HEK293 (cell line): ENCODE measurements around the gene PTRH2.
A peak's percentile ranks its signal among the peaks of the same experiment; 100 is the strongest.

ENCODE experiments used
- CTCF ChIA-PET: fragments of 350-600 bp; formaldehyde crosslinking; extraction: SDS; loops from one replicate; lab custom pipeline; 2021; ENCODE audit warnings: antibody characterized with exemption; lab: Yijun Ruan, JAX
- POLR2A ChIA-PET: fragments of 300-600 bp; formaldehyde crosslinking; extraction: SDS; loops from one replicate; lab custom pipeline; 2020; ENCODE audit warnings: antibody characterized with exemption, inconsistent platforms; lab: Yijun Ruan, JAX
- H3K27ac ChIP-seq: fragments of 200-500 bp; sonication (Bioruptor generic); 2 replicates; pipeline ENCODE4 v1.5.1; 2014; ENCODE audit warnings: low read depth, low read length, control low read depth, inconsistent platforms; ENCODE audit errors: extremely low read depth
- H3K36me3 ChIP-seq, 2 experiments: fragments of 200-500 bp in 1 of 2; sonication (Bioruptor generic) in 1 of 2; 1 replicate in 1 of 2; 2 replicates in 1 of 2; pipeline ENCODE4 v1.5.1; 2014 to 2017; ENCODE audit warnings: inconsistent platforms in 2 of 2, low read length in 2 of 2; ENCODE audit not compliant: control insufficient read depth in 2 of 2, insufficient read depth in 1 of 2
- H3K4me1 ChIP-seq: fragments of 200-500 bp; sonication (Bioruptor generic); 2 replicates; pipeline ENCODE4 v1.5.1; 2014; ENCODE audit warnings: mild to moderate bottlenecking, low read length, inconsistent platforms; ENCODE audit not compliant: control insufficient read depth, insufficient read depth
- H3K4me3 ChIP-seq: 2 replicates; pipeline ENCODE4 v1.5.1; 2011; ENCODE audit warnings: low read depth, mild to moderate bottlenecking, control low read depth, low read length, moderate library complexity
- H3K9me3 ChIP-seq: fragments of 200-500 bp; sonication (Bioruptor generic); 2 replicates; pipeline ENCODE4 v1.5.1; 2014; ENCODE audit warnings: low read depth, low read length, inconsistent platforms; ENCODE audit not compliant: control insufficient read depth, insufficient read depth
- EGR2 ChIP-seq: fragments of 450-650 bp; formaldehyde crosslinking; IDR thresholded peaks from 2 replicates; pipeline ENCODE4 v1.5.1; 2016; ENCODE audit warnings: low read depth, missing biosample characterization, missing genetic modification characterization
- KLF16 ChIP-seq: fragments of 450-650 bp; formaldehyde crosslinking; IDR thresholded peaks from 2 replicates; pipeline ENCODE4 v1.5.1; 2017; ENCODE audit warnings: missing biosample characterization, missing genetic modification characterization
- KLF9 ChIP-seq: fragments of 450-650 bp; formaldehyde crosslinking; IDR thresholded peaks from 2 replicates; pipeline ENCODE4 v1.5.1; 2016; ENCODE audit warnings: missing biosample characterization, missing genetic modification characterization, low read depth
- WT1 ChIP-seq: fragments of 450-650 bp; formaldehyde crosslinking; IDR thresholded peaks from 2 replicates; pipeline ENCODE4 v1.5.1; 2016; ENCODE audit warnings: missing biosample characterization, missing genetic modification characterization
- ZBTB10 ChIP-seq: fragments of 450-650 bp; formaldehyde crosslinking; IDR thresholded peaks from 2 replicates; pipeline ENCODE4 v1.5.1; 2016; ENCODE audit warnings: missing biosample characterization, missing genetic modification characterization
- ZBTB17 ChIP-seq: fragments of 450-650 bp; formaldehyde crosslinking; IDR thresholded peaks from 2 replicates; pipeline ENCODE4 v1.5.1; 2016; ENCODE audit warnings: missing biosample characterization, missing genetic modification characterization
- ZNF114 ChIP-seq: fragments of 450-650 bp; formaldehyde crosslinking; IDR thresholded peaks from 2 replicates; pipeline ENCODE4 v1.5.0; 2017; ENCODE audit warnings: missing biosample characterization, missing genetic modification characterization
- ZNF248 ChIP-seq: fragments of 450-650 bp; formaldehyde crosslinking; IDR thresholded peaks from 2 replicates; pipeline ENCODE4 v1.5.1; 2017; ENCODE audit warnings: missing biosample characterization, missing genetic modification characterization
- ZNF391 ChIP-seq: fragments of 450-650 bp; formaldehyde crosslinking; IDR thresholded peaks from 2 replicates; pipeline ENCODE4 v1.5.1; 2016; ENCODE audit warnings: low read depth, missing biosample characterization, missing genetic modification characterization, borderline replicate concordance
- ZNF433 ChIP-seq: fragments of 450-650 bp; formaldehyde crosslinking; IDR thresholded peaks from 2 replicates; pipeline ENCODE4 v1.5.1; 2016; ENCODE audit warnings: missing biosample characterization, missing genetic modification characterization, low read depth
- ZNF654 ChIP-seq: fragments of 450-650 bp; formaldehyde crosslinking; IDR thresholded peaks from 2 replicates; pipeline ENCODE4 v1.5.1; 2016; ENCODE audit warnings: low read depth, missing biosample characterization, missing genetic modification characterization
- ZNF660 ChIP-seq: fragments of 450-650 bp; IDR thresholded peaks from 2 replicates; pipeline ENCODE4 v1.5.1; 2018; ENCODE audit warnings: missing biosample characterization, mild to moderate bottlenecking, missing genetic modification characterization
- ZNF792 ChIP-seq: fragments of 450-650 bp; formaldehyde crosslinking; IDR thresholded peaks from 2 replicates; pipeline ENCODE4 v1.5.1; 2016; ENCODE audit warnings: missing biosample characterization, missing genetic modification characterization
- ZNF837 ChIP-seq: fragments of 450-650 bp; formaldehyde crosslinking; IDR thresholded peaks from 2 replicates; pipeline ENCODE4 v1.5.1; 2016; ENCODE audit warnings: missing biosample characterization, missing genetic modification characterization
- ZSCAN23 ChIP-seq: fragments of 450-650 bp; formaldehyde crosslinking; IDR thresholded peaks from 2 replicates; pipeline ENCODE4 v1.5.1; 2016; ENCODE audit warnings: missing biosample characterization, missing genetic modification characterization
- TF ChIP-seq, protein P1 (sequence below): fragments of 450-650 bp; formaldehyde crosslinking; IDR thresholded peaks from 2 replicates; pipeline ENCODE4 v1.5.1; 2016; ENCODE audit warnings: missing biosample characterization, missing genetic modification characterization
- TF ChIP-seq, protein P2 (sequence below): fragments of 450-650 bp; formaldehyde crosslinking; IDR thresholded peaks from 2 replicates; pipeline ENCODE4 v1.5.1; 2016; ENCODE audit warnings: missing biosample characterization, missing genetic modification characterization, low read depth
- TF ChIP-seq, protein P3 (sequence below): fragments of 450-650 bp; formaldehyde crosslinking; IDR thresholded peaks from 2 replicates; pipeline ENCODE4 v1.5.1; 2016; ENCODE audit warnings: missing biosample characterization, missing genetic modification characterization

PTRH2 gene

GRCh38 chr17:59753522-59754467 is 46.6 kb upstream of the PTRH2 start:
- Histone ChIP-seq H3K4me1 (peaks cover 19% of the 10 kb centered on the region), H3K4me3 (no peak overlapping the region), H3K27ac (peak overlapping the region; percentile 28; the same call in 1 of the 2 replicates), H3K36me3 (peaks cover 7 to 10% of the 10 kb centered on the region in 2 experiments; a peak in 2 of 3 replicates), H3K9me3 (no peaks in the 10 kb centered on the region)
- TF ChIP-seq ZNF248 (tag by site-specific recombination), result no peak
- TF ChIP-seq, protein P1, sequence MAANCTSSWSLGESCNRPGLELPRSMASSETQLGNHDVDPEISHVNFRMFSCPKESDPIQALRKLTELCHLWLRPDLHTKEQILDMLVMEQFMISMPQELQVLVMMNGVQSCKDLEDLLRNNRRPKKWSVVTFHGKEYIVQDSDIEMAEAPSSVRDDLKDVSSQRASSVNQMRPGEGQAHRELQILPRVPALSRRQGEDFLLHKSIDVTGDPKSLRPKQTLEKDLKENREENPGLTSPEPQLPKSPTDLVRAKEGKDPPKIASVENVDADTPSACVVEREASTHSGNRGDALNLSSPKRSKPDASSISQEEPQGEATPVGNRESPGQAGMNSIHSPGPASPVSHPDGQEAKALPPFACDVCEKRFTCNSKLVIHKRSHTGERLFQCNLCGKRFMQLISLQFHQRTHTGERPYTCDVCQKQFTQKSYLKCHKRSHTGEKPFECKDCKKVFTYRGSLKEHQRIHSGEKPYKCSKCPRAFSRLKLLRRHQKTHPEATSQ (tag by site-specific recombination), result no peak
- peak; percentile 87 for TF ChIP-seq ZNF660 (tag by site-specific recombination)
- no peak for TF ChIP-seq ZBTB10
- TF ChIP-seq ZNF654 (tag by site-specific recombination), result peak; percentile 95
- TF ChIP-seq KLF16 (tag by site-specific recombination), result no peak
- TF ChIP-seq ZNF433 (tag by site-specific recombination), result no peak
- TF ChIP-seq ZNF837 (tag by site-specific recombination), result no peak
- TF ChIP-seq ZBTB17 (tag by site-specific recombination), result peak; percentile 59
- no peak for TF ChIP-seq EGR2 (tag by site-specific recombination)
- no peak for TF ChIP-seq ZSCAN23 (tag by site-specific recombination)
- TF ChIP-seq, protein P2, sequence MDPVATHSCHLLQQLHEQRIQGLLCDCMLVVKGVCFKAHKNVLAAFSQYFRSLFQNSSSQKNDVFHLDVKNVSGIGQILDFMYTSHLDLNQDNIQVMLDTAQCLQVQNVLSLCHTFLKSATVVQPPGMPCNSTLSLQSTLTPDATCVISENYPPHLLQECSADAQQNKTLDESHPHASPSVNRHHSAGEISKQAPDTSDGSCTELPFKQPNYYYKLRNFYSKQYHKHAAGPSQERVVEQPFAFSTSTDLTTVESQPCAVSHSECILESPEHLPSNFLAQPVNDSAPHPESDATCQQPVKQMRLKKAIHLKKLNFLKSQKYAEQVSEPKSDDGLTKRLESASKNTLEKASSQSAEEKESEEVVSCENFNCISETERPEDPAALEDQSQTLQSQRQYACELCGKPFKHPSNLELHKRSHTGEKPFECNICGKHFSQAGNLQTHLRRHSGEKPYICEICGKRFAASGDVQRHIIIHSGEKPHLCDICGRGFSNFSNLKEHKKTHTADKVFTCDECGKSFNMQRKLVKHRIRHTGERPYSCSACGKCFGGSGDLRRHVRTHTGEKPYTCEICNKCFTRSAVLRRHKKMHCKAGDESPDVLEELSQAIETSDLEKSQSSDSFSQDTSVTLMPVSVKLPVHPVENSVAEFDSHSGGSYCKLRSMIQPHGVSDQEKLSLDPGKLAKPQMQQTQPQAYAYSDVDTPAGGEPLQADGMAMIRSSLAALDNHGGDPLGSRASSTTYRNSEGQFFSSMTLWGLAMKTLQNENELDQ (tag by site-specific recombination), result no peak
- TF ChIP-seq KLF9 (tag by site-specific recombination), result no peak
- no peak for TF ChIP-seq ZNF391 (tag by site-specific recombination)
- TF ChIP-seq WT1 (tag by site-specific recombination), result no peak
- no peak for TF ChIP-seq ZNF792 (tag by site-specific recombination)
- TF ChIP-seq ZNF114 (tag by site-specific recombination), result no peak
- TF ChIP-seq, protein P3, sequence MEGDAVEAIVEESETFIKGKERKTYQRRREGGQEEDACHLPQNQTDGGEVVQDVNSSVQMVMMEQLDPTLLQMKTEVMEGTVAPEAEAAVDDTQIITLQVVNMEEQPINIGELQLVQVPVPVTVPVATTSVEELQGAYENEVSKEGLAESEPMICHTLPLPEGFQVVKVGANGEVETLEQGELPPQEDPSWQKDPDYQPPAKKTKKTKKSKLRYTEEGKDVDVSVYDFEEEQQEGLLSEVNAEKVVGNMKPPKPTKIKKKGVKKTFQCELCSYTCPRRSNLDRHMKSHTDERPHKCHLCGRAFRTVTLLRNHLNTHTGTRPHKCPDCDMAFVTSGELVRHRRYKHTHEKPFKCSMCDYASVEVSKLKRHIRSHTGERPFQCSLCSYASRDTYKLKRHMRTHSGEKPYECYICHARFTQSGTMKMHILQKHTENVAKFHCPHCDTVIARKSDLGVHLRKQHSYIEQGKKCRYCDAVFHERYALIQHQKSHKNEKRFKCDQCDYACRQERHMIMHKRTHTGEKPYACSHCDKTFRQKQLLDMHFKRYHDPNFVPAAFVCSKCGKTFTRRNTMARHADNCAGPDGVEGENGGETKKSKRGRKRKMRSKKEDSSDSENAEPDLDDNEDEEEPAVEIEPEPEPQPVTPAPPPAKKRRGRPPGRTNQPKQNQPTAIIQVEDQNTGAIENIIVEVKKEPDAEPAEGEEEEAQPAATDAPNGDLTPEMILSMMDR (tag by site-specific recombination), result 0 out of 2 replicates have a peak, but pooled peaks have one; percentile 53
- POLR2A ChIA-PET, result interaction anchor here (0.6 to 3.3 kb wide), 14 partner anchors 25 to 140 kb away, joined by 3 to 50 read pairs (median 10); partner anchors contain the start of gene CLTC
- CTCF ChIA-PET, result interaction anchor here (0.6 to 6.0 kb wide), 53 partner anchors 8 to 716 kb away, joined by 3 to 73 read pairs (median 4); partner anchors contain the start of genes PTRH2 and VMP1
